Stimulated activated CD8-positive, alpha-beta memory T cell treated with anti-CD3 and anti-CD28 coated beads, Interleukin-15, amount 100 ng/mL, for 4 hours (primary cell): ENCODE measurements around the gene NFIX.

Experiments used
- DNase-seq, 2 donors: peaks; one replicate each; pipeline ENCODE4 v3.0.0-alpha.2; 2020; ENCODE audit warnings: low read depth in 2 of 2

NFIX gene

GRCh38 chr19:13073263-13073662, 78.0 kb downstream of the NFIX start:
- no peak for DNase-seq

DNA sequence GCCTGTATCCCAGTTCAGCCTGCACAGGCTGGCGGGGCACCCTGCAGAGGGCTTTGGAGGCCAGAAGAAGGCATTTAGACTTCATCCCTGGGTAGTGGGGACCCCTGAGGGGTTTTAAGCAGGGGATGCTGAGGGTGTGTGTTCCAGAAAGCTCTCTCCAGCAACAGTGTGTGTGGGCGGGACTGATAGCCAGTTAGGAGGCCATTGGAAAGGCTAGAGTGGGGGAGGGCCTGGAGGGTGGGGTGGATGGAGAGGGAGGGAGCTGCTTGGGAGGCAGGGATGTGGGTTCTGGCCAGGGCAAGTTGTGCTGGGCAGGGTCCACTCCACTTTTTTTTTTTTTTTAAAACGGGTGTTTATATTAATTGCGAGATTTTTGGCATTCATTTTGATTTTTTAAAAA, 79.1 kb downstream of the NFIX start:
- no peak for DNase-seq

GRCh38 chr19:13076320-13076719, 81.0 kb downstream of the NFIX start:
- DNase-seq = no peak

DNA sequence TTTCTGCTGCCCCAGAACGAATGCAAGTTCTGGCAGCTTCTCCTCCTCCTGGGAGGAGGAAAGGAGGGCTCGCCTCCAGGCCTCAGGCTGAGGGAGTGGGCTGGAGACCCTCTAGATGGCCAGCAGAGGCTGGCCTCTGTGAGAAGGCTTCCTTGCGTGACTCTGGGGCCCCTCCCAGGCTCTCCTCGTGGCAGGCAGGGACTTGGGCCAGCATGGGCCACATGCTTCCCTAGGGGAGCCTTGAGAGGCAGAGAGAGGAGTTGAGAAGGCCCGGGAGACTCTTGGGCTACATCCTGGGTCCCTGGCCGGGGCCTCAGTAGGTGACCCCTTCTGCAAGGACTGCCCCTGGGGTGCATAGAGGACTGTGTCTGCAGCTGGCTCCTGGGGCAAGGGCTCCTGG, 81.5 kb downstream of the NFIX start:
- no peak for DNase-seq

DNA sequence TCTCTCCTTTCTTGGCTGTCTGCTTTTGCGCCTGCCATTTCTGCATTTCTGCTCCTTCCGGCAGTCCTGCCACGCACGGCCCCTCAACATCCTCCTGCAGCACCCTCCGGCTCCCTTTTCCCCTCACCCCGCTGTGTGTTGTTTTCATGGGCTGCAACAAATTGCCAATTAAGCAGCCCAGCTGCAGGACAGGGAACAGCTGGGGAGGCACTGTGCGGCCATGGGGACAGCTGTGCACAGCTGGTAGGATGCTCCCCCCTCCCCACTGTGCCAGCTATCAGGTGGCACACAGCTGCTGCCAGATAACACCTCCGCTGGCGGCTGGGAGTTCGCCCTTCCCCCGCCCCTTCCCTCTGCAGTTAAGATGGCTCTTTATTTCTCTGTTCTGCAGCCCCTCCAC, 82.0 kb downstream of the NFIX start:
- DNase-seq = no peak

DNA sequence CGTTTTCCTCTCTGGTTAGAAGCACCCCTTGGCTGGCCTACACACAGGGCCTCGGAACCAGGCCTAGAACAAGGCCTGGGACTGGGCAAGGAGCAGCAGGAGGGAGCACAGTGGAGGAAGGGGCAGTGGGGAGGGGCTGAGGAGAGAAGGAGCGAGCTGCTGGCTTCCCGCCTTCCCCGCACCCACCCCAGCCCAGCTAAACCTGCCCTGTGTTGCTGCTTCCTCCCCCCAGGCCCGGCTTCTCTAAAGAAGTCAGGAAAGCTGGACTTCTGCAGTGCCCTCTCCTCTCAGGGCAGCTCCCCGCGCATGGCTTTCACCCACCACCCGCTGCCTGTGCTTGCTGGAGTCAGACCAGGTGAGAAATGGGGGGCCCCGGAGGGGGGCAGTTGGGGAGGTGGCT, 83.1 kb downstream of the NFIX start:
- DNase-seq = no peak

DNA sequence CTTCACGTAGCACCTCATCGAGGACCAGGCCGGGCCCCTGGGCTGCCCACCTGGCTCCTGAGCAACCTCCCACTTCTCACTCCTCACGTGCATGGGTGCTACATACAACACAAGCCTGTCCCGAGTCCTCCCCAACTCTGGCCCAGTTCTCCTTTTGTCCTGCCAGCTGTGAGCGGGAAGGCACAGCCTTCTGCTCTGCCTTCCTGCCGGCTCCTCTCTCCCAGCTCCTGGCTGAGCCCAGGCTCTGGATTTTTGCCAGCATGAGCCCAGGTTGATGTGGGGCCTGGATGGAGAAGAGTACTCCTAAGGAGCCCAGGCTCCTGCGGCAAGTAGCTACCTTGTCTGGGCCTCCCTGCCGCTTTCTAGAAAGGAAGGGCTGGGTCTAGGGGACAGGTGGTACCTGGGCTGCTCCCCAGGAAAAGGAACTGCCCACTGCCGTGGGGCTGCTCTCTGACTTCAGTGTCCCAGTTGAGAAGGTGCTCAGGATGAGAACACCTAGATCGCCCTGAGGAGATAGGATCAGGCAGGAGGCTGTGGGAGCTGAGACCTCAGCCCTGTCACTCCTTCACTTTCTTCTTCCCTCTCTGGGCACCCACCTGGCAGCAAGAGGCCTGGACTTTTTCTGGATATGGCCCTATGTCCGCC, 83.7 kb downstream of the NFIX start:
- no peak for DNase-seq

- no peak for DNase-seq
Observed at GRCh38 chr19:13079542-13079986, 84.3 kb downstream of the NFIX start.

DNA sequence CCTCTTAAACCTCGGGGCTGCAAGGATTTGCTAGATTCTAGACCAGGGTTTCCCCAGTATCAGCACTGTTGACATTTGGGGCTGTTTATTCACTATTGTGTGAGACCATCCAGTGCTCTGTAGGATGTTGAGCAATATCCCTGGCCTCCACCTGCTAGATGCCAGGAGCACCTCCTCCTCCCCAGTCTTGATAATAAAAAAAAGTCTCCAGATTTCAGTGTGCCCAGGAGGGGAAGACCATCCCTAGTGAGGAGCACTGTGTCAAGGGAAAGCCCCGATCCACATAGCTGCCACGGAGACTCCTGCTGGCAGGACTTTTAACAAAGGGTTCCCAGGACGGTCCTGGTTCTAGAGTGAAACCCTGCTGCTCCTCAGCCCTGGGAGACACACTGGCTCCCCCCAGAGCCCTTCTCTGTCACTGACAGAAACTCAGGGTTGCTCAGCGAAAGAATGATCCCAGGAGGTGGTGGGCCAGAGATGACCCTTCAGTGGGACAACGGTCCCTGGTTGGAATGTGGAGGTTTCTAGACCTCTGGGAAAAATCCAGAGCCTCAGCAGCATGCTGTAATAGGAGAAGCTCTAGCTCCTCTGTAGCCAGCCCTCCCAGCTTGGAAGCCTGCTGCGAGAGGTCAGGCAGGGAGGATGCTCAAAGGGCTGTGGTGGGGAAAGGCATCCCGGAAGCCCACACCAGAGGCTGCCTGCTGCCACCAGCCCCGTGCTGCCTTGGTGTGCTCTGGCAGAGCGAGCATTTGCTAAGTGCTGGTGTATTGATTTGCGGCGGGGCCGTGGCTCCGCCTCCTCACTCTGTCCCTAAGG, 87.1 kb downstream of the NFIX start:
- DNase-seq = no peak

DNA sequence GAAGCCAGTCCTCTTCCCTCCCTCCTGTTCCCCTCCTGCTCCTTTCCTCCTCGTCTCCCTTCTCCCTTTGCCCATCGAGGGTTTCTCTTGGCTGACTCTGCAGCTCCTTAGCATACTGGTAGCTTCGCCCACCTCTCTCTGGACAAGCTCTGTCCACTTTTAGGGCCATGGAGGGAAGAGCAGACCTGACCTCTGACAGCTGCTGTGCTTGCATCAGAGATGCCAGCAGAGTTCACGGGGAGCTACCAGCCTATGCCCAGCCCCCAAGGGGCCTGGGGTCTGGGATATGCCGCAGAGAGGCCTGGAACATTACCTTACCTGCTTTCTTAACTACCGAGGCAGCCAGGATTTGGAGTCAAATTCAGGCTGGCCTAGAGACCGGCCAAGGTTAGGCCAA, 87.7 kb downstream of the NFIX start:
- DNase-seq = no peak

- DNase-seq = no peak
Observed at GRCh38 chr19:13083627-13084026, 88.4 kb downstream of the NFIX start.

- DNase-seq = no peak
Observed at GRCh38 chr19:13085666-13086065, 90.4 kb downstream of the NFIX start.

- no peak for DNase-seq
Observed at GRCh38 chr19:13086341-13086740, 91.1 kb downstream of the NFIX start.

DNA sequence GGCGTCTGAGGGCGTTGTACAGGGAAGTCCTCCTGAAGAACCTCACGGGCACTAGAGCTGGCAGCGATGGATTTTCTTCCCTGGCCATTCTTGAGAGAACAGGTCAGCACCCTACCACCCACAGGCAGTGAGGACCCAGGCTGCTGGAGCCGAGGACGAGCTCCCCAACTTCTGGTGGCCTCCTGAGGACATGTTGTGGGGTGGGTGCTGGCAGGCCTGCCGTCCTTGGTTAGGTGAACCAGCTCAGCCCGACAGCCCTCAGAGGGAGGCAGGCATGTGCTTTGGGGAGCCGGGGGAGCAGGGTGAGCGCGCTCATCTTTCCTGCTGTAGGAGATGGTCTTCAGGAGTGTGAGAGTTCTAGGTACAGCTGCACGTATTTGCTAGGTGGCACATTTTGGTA, 92.0 kb downstream of the NFIX start:
- DNase-seq = no peak

- no peak for DNase-seq
Observed at GRCh38 chr19:13087795-13088537, 92.7 kb downstream of the NFIX start.

DNA sequence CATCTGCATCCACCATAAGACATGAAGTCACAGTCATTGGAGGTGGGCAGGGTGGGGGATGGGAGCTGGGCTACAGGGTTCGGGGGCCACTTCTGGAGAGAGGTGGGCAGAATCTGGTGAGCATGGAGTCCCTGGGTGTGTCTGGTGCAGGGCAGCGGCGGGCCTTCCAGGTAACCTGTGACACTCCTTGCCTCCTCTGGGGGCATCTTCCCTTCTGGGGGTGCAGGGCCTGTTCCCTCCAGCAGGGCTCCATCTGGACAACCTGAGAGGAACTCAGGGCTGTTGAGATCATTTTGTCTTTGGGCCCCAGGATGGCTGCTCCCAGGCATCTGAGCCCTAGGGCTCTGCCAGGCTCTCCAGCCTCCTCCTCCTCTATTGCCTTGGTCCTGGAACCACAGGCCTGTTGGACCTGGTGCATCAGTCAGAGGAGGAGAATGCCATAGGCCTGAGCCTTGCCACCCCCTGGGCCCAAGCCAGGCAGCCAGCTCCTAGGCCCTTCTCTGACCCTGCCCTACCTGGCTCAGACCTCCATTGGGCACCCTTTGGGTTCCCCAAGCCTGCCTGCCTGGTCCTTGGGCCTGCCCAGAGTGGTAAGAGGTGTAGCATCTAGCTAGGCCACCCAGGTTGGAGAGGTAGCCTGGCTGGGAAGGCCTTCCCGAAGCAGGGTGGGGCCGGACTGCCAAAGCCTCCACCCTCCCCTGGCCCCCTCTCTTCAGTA, 94.0 kb downstream of the NFIX start:
- no peak for DNase-seq

GRCh38 chr19:13089857-13090507, 94.7 kb downstream of the NFIX start:
- DNase-seq = no peak

- no peak for DNase-seq
Observed at GRCh38 chr19:13090511-13091231, 95.4 kb downstream of the NFIX start.

DNA sequence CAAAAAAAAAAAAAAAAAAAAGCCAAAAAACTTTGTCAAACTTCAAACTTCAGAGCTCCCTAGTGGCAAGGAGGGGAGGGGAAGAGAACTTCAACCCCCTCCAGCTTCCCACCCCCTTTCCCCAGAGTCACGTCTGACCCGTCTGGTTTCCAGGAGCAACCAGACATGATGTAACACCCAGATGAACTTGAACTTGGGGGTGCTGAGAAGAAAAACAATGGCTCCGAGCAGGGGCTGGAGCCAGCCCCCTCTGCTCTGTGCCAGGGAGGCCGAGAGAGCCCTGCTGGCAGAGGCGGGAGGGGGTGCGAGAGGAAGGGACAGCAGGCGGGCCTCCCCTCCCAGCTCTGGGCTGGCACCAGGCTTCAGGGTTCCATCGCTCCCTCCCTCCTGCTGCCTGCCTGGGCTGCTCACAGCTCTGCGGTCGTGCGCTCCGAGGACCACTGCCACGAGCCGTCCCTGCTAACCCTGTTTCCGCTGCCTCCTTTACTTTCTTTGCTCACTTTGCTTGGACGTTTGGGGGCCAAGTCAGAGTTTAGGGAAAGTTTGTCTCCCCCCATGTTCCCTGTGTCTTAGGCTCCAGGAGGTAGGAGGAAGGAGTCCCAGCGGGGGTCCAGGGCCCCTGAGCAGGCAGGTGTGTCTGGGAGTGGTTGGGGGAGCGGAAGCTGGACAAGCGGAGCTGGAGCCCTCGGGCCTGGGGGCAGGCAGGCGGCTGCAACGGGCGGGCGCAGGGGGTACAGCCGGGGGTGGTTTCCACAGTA, 96.3 kb downstream of the NFIX start:
- DNase-seq = no peak

GRCh38 chr19:13092158-13092543, 96.9 kb downstream of the NFIX start:
- DNase-seq = no peak
